Activated CD4-positive, alpha-beta T cell treated with anti-CD3 and anti-CD28 coated beads, Interleukin-2, amount 50 U/mL, for 4 hours (primary cell): Measurements from ENCODE around the gene SLX9.

Experiments used
- DNase-seq, 2 experiments: peaks; one replicate each; pipeline ENCODE4 v3.0.0-alpha.2; 2020

SLX9 gene

DNA sequence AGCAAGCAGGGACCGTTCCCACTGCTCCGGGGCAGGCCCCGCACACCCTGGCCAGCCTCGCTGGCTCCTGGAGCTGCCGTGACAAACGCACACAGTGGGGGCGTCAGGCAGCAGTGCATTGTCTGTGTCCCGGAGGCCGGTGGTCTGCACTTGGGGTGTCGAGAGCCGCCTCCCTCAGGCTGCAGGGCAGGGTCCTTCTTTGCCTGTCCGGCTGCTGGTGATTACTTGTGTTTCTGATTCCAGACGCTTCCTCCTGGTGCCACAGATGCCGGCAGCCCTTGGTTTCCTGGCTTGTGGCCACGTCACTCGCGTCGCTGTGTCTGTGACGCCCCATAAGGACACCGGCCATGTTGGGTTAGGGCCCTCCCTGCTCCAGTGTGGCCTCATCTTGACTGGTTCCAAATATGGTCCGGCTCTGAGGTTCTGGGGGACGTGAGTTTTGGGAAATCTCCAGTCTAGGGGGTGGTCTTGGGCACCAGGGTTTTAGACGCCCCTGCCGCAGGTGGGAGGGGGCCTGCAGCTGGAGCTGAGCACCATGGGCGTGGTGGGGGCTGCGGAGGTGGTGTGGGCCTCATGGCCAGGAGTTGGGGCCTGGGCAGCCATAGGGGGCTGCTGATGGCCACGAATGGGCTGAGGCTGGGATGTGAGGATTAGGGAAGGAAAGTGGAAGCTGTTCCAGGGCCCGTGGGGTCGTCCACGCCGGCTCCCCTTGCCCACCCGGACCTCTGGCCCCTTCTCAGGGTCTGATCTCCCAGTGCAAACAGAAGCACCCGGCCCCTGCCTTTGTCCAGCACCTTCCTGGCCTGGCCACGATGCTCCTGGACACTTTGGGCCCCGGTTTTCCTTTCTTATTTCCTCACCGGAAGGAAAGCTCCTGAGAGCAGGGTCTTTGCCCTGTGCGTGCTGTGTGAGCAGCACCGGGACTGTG lies 41.0 kb downstream of the SLX9 start:
- DNase-seq, result no peak

DNA sequence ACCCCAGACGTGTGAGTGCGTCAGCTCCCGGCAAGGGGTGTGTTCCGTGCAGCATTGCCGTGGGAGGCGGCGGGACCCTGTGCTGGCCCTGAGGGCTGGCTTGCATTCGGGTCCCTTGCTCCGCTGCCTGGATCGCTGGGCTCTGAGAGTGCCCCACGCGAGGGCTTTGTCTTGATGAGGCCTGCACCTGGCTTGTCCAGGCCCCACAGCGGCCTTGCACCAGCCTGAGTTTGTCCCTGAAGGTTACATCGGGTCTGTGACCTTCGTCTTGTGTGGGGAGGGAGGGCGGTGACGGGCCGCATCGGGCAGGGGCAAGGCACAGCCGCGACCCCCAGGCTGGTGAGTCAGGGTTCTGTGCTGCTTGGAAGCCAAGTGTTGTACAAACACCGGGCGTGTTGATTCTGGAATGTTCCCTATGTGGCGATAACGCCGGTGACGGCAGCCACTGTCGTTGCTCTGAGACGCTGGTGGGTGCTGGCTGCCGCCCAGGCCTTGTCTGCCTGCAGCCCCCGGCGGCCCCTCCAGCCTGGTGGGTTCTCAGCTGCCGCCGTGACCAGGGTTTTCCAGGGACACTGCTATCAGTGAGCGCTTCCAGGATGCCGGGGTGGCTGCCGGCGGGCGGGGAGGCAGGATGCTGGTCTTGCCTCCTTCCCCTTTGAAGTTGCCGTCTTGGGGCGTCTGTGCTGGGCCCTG lies 42.9 kb downstream of the SLX9 start:
- no peak for DNase-seq

DNA sequence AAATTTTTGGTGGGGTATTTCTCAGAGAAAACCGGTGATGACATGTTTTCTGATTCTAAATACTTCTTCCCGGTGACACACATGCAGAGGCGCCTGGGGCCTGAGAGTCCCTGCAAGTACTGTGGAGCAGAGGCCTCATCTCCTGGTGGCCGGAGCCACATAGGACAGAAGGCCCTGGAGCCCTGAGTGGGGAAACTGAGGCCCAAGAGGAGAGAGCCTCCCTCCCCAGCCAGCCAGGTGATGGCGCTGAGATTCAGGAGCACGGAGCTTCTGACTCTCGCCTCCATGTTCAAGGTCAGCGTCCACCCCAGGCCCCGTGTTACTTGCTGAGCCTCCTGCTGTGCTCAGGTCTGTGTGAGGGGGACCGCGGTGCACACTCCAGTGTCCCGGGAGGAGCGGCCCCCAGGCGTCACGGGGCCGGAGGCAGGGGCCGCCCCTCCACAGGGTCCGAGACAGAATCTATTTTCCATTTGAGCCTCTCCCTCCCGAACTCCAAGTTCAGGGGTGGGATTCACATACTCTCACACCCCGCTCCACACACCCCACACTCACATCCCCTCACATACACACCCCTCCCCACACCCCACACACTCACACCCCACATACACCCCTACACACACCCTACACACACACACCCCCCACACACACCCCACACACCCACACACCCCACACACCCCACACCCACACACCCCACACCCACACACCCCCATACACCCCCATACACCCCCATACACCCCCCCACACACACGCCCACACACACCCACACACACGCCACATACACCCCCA lies 43.8 kb downstream of the SLX9 start:
- no peak for DNase-seq

DNA sequence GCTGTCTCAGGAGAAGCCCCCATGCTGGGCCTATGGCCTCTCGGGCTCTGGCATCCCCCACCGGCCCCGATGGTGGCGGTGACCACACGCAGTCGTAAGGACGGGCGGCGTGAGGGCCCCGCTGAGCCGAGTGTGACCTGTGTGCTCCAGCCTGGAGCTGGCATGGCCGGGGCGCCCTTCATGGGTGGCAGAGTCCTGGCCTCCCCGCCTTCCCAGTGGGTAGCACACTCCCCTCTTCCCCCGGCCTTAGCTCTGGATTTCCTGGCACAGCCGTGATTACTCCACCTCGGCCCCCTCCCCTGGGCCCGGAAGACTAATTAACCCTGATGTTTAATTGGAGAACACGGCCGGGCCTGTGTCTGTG lies 44.6 kb downstream of the SLX9 start:
- no peak for DNase-seq

DNA sequence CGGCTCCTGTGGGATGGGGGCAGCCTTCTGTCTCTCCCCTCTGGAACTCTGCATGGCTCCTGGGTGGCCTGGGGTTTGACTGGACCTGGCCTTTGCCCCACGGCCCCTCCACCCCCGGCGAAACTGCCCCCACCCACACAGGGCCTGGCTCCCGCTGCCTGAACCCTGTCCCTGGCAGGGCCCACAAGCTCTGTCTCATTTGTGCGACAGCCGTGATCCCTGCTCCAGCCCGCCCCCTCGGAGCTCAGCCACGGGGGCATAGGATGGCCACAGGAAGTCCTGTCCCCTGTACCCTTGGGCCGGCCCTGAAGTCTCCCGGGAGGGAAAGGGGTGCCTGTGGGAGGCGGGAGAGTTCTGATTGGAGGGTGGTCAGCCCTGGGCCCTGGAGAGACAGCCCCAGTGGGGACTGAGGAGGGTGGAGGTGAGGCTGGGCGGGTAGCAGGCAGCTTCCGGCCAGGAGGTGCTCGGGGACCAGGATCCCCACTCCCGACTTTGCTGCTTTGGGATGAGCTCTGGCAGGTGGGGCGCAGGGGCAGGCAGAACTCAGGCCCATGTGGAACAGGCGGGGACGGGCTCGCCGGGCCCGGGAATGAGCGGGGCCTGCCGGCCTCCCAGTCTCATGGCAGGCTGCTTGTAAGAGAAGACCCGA lies 45.1 kb downstream of the SLX9 start:
- DNase-seq, result no peak

DNA sequence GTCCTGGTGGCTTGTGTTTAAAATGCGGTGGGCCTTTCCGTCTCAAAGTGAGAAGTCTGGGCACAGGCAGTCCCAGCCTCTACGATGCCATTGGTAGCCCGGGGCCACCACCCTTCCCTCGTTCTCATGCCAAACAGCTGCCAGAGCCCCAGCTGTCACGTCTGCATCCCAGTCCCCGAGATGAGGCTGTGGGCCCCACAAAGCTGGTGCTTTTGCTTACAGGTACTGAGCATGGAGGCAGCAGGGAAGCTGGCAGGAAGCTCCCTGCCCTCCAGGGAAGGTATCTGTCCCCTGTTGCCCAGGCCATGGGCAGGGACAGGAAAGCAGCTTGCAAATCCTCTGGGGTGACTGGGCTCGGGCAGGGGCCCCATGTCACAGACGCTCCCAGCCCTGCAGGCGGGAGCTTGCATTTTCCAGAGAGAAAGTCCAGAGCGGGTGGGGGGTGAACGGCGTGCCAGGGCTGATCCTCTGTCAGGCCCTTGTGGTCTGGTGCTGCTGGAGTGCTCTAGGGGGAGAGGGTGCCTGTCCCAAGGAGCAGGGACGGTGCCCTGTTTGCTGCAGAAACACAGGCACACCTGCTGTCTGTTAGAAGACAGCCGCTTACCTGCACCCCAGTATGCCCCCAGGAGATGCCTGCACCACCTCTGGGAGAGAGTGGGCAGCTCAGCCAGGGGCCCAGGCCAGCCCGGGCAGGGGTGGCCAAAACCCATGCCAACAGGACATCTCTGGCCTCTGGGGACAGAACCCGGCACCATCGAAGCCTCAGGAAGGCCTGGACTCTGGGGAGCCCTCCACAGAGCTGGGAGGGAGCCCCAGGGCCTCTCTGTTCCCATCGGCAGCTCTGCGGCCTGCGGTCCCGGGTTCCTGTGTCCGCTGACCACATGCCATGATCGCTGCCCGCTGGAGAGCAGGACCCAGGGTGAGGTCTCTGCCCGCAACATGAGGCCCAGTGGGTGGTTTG lies 45.9 kb downstream of the SLX9 start:
- no peak for DNase-seq

- no peak for DNase-seq
Measured at GRCh38 chr21:44986471-44987291, 46.9 kb downstream of the SLX9 start.

DNA sequence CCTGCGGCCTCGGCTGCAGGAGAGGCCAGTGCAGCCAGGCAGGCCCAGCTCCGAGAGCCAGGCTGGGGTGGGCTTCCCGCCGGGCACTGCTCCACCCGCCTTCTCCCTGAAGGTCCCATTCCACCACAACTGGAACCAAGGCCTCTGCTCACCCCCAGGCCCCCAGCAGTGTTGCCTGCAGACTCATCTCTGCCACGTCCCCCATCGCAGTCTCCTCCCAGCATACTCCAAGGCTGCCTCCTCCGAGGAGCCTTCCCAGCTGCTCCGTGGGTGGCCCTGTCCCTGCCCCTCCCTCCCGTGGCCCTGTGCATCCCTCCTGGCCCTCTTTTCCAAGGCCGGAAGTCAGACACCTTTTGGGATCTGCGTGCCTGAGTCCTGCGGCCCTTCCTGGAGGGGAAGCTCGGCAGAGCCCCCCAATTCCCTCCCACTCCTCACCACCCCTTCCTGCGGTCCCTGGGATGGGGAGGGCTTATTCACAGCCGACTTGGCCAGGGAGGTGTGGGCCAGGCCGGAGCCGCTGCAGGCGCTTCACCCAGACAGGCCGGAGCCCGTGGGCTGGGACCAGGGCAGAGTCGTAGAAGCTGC lies 47.6 kb downstream of the SLX9 start:
- DNase-seq, result no peak

DNA sequence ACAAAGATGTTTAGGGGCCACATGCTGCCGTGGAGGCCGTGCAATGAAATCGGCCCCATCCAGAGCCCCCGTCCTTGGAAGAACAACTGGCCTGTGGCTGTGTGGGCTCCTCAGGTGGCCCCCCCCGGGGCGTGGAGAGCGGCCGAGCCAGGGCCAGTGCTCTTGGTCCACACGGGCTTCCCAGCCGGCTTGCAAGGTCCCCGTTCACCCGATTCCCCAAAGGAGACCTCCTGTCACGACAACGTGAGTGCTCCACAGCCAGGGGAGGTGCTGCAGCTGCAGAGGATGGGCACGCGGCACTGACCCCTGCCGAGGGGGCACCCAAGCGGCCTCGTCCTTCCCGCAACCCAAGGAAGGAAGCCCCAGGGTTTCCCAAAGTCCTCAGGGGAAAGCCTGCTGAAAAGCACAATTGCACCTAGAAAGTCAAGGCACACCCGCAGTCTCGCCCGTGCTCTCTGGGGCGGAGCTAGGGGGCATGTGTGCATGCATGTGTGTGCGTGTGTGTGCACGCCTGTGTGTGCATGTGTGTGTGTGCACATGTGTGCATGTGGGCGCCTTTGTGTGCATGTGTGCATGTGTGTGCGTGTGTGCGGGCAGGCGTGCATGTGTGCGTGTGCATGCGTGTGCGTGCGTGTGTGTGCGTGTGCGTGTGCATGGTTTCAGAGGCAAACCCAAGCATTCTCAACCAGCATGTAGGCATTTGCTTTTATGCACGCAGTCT lies 48.2 kb downstream of the SLX9 start:
- no peak for DNase-seq

GRCh38 chr21:44988607-44989536 lies 49.0 kb downstream of the SLX9 start:
- no peak for DNase-seq

GRCh38 chr21:44989537-44989886 lies 49.7 kb downstream of the SLX9 start:
- no peak for DNase-seq

- DNase-seq, result no peak
Measured at GRCh38 chr21:44989943-44990780, 50.3 kb downstream of the SLX9 start.

DNA sequence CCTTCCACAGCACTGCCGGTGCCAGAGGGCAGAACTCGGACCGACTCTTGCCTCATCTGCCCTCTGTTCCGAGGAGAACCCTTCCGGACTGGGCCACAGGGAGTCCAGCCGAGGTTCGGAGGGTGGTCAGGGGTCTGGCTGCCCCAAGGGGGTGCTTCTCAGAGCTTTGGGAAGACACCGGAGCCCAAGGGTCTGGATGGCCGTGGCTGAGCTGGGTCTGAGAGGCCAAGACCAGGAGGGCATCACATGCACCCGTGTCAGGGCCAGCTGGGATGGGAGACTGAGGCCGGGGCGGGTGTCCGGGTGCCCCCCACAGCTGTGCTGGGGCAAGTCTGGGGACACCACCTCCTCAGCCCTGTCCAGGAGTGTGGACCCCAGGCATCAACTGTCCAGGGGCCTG lies 51.1 kb downstream of the SLX9 start:
- no peak for DNase-seq

- DNase-seq, result no peak
Measured at GRCh38 chr21:44991538-44992483, 52.0 kb downstream of the SLX9 start.

GRCh38 chr21:44992608-44993031 lies 52.8 kb downstream of the SLX9 start:
- no peak for DNase-seq

DNA sequence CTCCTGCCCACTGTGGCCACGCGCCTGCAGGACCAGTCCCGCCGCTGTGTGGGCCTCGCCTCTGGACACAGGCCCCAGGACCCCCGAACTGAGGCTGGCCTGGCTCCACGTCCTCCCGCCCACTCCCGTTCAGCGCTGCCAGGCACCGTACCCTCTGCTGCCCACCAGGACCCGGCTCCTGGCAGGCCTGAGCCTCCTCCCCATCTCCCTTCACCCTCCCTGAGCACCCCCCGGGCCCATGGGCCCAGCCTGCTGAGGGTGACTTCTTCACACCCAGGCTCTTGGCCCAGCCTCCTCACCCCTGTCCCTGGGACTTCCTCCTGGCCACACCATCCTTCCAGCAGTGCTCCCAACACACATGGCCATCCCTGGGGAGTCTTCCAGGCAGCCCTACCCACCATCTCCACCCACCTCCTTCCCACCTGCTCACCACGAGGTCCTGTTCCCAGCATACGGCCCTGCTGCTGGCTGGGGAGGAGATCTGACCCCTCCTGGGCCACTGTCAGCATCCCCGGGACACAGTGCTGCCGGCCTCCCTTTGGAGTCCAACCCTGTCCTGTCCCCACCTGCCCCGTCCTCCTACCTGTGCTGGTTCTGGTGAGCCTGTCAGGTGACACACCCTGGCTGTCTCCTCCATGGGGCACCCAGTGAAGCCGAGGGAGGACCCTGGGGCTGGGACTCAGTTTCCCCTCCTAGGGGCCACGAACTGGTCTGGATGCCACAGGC lies 53.7 kb downstream of the SLX9 start:
- DNase-seq, result no peak
